Keratinocyte (primary cell): ENCODE results near the gene GBP2. TPM values are rescaled to one million over a fixed set of nuclear protein-coding genes. Genes with fewer than 3 reads are reported as not detected.

Source experiments
- DNase-seq: peaks from one replicate; pipeline ENCODE4 v3.0.0-alpha.2; 2011; ENCODE audit warnings: low read depth, missing footprints, low spot score
- FAIRE-seq: peaks from 2 replicates; lab custom pipeline; 2011; peaks lifted over from hg19 to GRCh38; lab: Jason Lieb, UNC
- H2AFZ ChIP-seq: 2 replicates; pipeline ENCODE4 v1.6.0; 2012; ENCODE audit warnings: low read length, control low read depth, inconsistent platforms; ENCODE audit not compliant: control insufficient read depth
- H3K27ac ChIP-seq: 2 replicates; pipeline ENCODE4 v1.5.1; 2011; ENCODE audit warnings: low read length; ENCODE audit not compliant: control insufficient read depth, insufficient read depth
- H3K27me3 ChIP-seq: 3 replicates; pipeline ENCODE4 v1.6.0; 2011; ENCODE audit warnings: low read length; ENCODE audit not compliant: control insufficient read depth, insufficient read depth; ENCODE audit errors: extremely low read depth
- H3K36me3 ChIP-seq, 2 experiments: 2 replicates in 1 of 2; 3 replicates in 1 of 2; pipeline ENCODE4 v1.5.1; 2011; ENCODE audit warnings: low read length in 2 of 2, mild to moderate bottlenecking in 1 of 2; ENCODE audit not compliant: control insufficient read depth in 2 of 2, insufficient read depth in 2 of 2; ENCODE audit errors: extremely low read depth in 1 of 2
- H3K4me1 ChIP-seq: 3 replicates; pipeline ENCODE4 v1.5.1; 2011; ENCODE audit warnings: low read length; ENCODE audit not compliant: control insufficient read depth, insufficient read depth; ENCODE audit errors: extremely low read depth
- H3K4me2 ChIP-seq: 3 replicates; pipeline ENCODE4 v1.6.0; 2011; ENCODE audit warnings: low read depth, low read length; ENCODE audit not compliant: control insufficient read depth, insufficient read depth; ENCODE audit errors: extremely low read depth
- H3K4me3 ChIP-seq, 3 experiments: fragments of 200-600 bp in 1 of 3; sonication (generic) in 1 of 3; 2 replicates in 2 of 3; 3 replicates in 1 of 3; pipeline ENCODE4 v1.5.1; 2011 to 2016; ENCODE audit warnings: low read length in 3 of 3, mild to moderate bottlenecking in 3 of 3, control low read depth in 2 of 3, inconsistent platforms in 1 of 3, low read depth in 1 of 3, mixed read lengths in 1 of 3, mixed run types in 1 of 3, moderate library complexity in 1 of 3; ENCODE audit not compliant: control insufficient read depth in 2 of 3, insufficient read depth in 2 of 3; ENCODE audit errors: extremely low read depth in 1 of 3
- H3K79me2 ChIP-seq: 2 replicates; pipeline ENCODE4 v1.6.0; 2012; ENCODE audit warnings: low read length; ENCODE audit not compliant: control insufficient read depth, insufficient read depth
- H3K9ac ChIP-seq: 3 replicates; pipeline ENCODE4 v1.6.0; 2011; ENCODE audit warnings: low read length; ENCODE audit not compliant: control insufficient read depth, insufficient read depth; ENCODE audit errors: extremely low read depth
- H3K9me1 ChIP-seq: 3 replicates; pipeline ENCODE4 v1.6.0; 2011; ENCODE audit warnings: low read length; ENCODE audit not compliant: control insufficient read depth, insufficient read depth; ENCODE audit errors: extremely low read depth
- H3K9me3 ChIP-seq: 2 replicates; pipeline ENCODE4 v1.5.1; 2012; ENCODE audit warnings: low read depth, low read length; ENCODE audit not compliant: control insufficient read depth
- H4K20me1 ChIP-seq: 3 replicates; pipeline ENCODE4 v1.6.0; 2011; ENCODE audit warnings: low read length; ENCODE audit not compliant: control insufficient read depth, insufficient read depth; ENCODE audit errors: extremely low read depth
- EZH2 ChIP-seq: IDR thresholded peaks from one replicate; pipeline ENCODE4 v1.6.1; 2012; ENCODE audit warnings: inconsistent platforms, mild to moderate bottlenecking, low read length, moderate library complexity
- dilution Hi-C: fragments of 300-500 bp; cut with MboI; formaldehyde crosslinking; loops from one replicate; pipeline ENCODE4 v1.7.0; 2020; ENCODE audit warnings: low sequenced_read_pairs; ENCODE audit not compliant: extremely low pct_ligation_motif_present
- polyA plus RNA-seq, 5 experiments: library from polyadenylated mRNA; depleted of rRNA in 3 of 5; stranded (reverse) in 3 of 5; stranded (forward) in 1 of 5; unstranded in 1 of 5; fragments of >200 nt; gene quantifications; 1 replicate in 1 of 5; 2 replicates in 3 of 5; 3 replicates in 1 of 5; pipeline versions ENCODE4 v1.2.1 to v1.2.3, GENCODE V29; 2011 to 2012; ENCODE audit warnings: missing spikeins in 2 of 5, low read depth in 1 of 5, low replicate concordance in 1 of 5
- TF ChIP-seq, protein P1 (sequence below), 3 experiments: IDR thresholded peaks in 1 of 3; conservative IDR thresholded peaks in 1 of 3; optimal IDR thresholded peaks in 1 of 3; 2 replicates in 2 of 3; 3 replicates in 1 of 3; pipeline versions ENCODE3 to v1.5.1; 2011; ENCODE audit warnings: low read length in 3 of 3, mild to moderate bottlenecking in 3 of 3, moderate library complexity in 2 of 3, control low read depth in 1 of 3, inconsistent platforms in 1 of 3; ENCODE audit not compliant: insufficient read depth in 2 of 3; ENCODE audit errors: extremely low read depth in 1 of 3

The GBP2 gene
- polyA plus RNA-seq, 1 donor (not counting 4 experiments of a cell fraction or from before 2014, with no cell fraction given): 0.43 TPM

GRCh38 chr1:89149976-89150375, 24.1 kb upstream of the GBP2 start:
- FAIRE-seq (no peak), DNase-seq (no peak)
- Histone ChIP-seq H3K9ac (no peak overlapping the region), H3K4me2 (no peak overlapping the region), H3K4me1 (no peaks in the 10 kb centered on the region), H3K4me3 (no peak overlapping the region), H3K27ac (no peak overlapping the region), H3K9me1 (no peaks in the 10 kb centered on the region), H3K27me3 (no peaks in the 10 kb centered on the region), H3K9me3 (no peaks in the 10 kb centered on the region), H4K20me1 (no peaks in the 10 kb centered on the region), H2AFZ (no peak overlapping the region), H3K79me2 (no peaks in the 10 kb centered on the region), H3K36me3 (no peaks in the 10 kb centered on the region)
- dilution Hi-C loops: no loop called here
- TF ChIP-seq, protein P1, sequence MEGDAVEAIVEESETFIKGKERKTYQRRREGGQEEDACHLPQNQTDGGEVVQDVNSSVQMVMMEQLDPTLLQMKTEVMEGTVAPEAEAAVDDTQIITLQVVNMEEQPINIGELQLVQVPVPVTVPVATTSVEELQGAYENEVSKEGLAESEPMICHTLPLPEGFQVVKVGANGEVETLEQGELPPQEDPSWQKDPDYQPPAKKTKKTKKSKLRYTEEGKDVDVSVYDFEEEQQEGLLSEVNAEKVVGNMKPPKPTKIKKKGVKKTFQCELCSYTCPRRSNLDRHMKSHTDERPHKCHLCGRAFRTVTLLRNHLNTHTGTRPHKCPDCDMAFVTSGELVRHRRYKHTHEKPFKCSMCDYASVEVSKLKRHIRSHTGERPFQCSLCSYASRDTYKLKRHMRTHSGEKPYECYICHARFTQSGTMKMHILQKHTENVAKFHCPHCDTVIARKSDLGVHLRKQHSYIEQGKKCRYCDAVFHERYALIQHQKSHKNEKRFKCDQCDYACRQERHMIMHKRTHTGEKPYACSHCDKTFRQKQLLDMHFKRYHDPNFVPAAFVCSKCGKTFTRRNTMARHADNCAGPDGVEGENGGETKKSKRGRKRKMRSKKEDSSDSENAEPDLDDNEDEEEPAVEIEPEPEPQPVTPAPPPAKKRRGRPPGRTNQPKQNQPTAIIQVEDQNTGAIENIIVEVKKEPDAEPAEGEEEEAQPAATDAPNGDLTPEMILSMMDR (optimal IDR thresholded peaks at IDR 0.05 in 1 of 3, IDR thresholded peaks at IDR 0.05 in 1 of 3, conservative IDR thresholded peaks at IDR 0.05 in 1 of 3; ENCODE audit: extremely low read depth in 1 of 3, insufficient read depth in 2 of 3, low read length in 3 of 3): no peak
- TF ChIP-seq EZH2: no peak

DNA sequence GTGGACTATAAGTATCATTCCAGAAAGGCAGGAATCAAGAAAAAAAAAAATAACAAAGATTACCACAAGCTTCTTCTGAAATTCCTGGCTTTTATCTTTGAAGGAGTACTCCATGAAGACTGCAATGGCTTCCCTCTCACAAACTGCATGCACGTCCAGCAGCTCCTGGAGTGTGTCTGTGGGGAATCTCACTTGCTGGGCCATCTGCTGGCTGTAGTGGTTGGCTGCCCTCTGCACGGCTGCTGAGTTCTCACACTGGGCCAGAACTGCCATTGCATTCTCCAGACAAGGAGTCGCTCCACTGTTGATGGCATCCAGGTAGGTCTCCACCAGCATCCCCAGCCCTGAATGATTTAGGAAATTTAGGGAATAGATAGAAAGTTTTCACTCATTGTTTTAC, 23.3 kb upstream of the GBP2 start:
- H4K20me1 ChIP-seq: no peaks in the 10 kb centered on the region
- no peak overlapping the region for H2AFZ ChIP-seq
- no peaks in the 10 kb centered on the region for H3K9me1 ChIP-seq
- H3K9me3 ChIP-seq: no peaks in the 10 kb centered on the region
- no peak for FAIRE-seq
- no peak overlapping the region for H3K9ac ChIP-seq
- no peaks in the 10 kb centered on the region for H3K4me1 ChIP-seq
- no peak overlapping the region for H3K4me2 ChIP-seq
- no peaks in the 10 kb centered on the region for H3K36me3 ChIP-seq
- dilution Hi-C loops: no loop called here
- DNase-seq: no peak
- no peak overlapping the region for H3K27ac ChIP-seq
- no peak overlapping the region for H3K4me3 ChIP-seq
- H3K27me3 ChIP-seq: no peaks in the 10 kb centered on the region
- TF ChIP-seq, protein P1 (optimal IDR thresholded peaks at IDR 0.05 in 1 of 3, IDR thresholded peaks at IDR 0.05 in 1 of 3, conservative IDR thresholded peaks at IDR 0.05 in 1 of 3; ENCODE audit: extremely low read depth in 1 of 3, insufficient read depth in 2 of 3, low read length in 3 of 3): peak in 1 of 3 experiments; percentile 34
- TF ChIP-seq EZH2: no peak
- H3K79me2 ChIP-seq: no peaks in the 10 kb centered on the region
